SKM-1 (cell line): ENCODE results near the gene FANCC.

Source experiments
- DNase-seq: peaks from one replicate; lab custom pipeline; 2025; ENCODE audit not compliant: unreplicated experiment; lab: John Stamatoyannopoulos, UW

The FANCC gene

DNA sequence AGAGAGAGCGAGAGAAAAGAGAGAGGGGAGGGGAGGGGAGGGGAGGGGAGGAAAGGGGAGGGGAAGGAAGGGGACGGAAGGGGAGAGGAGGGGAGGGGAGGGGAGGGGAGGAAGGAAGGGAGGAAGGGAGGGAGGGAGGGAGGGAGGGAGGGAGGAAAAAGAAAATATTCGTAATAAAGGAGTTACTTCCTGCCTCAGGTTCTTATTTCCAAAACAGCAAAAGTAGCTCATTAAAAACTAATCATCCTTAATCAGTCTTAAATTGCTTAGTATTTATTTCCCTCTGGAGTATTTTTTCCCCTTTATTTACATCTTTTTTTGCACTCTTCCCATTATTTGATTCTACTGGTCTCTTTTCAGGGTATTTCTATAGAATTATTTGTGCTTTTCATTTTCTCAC is 162.3 kb downstream of the FANCC start:
- no peak for DNase-seq

DNA sequence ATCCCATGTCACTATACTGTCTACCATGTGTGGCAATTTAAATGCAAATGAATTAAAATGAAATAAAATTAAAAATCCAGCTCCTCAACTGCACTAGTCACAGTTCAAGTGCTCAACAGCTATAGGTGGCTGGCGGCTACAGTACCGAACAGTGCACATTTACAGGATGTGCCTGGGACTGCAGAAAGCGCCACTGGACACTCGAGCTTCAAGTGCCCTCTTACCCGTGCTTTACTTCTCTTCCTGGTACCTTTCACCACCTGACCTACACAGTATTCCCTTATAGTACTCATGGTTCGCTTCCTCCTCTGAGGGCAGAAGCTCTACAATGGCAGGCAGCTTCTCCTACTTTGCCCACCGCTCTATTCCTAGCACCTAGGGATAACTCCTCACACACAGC is 166.6 kb downstream of the FANCC start:
- DNase-seq = no peak

DNA sequence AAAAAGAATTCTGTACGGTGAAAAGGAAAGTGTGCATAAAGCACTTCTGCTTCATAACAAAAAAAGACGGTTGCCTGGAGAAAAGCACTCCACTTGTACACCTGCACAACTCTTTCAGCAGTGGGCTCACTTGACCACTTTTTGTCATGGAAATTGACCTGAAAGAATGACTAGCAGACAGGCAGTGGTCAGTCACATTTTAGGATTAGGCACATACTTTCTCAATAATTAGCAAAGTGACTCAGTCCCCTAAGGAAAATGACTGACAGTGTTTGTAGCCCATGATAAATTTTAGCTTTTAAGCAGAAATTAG is 169.3 kb downstream of the FANCC start:
- DNase-seq = no peak

DNA sequence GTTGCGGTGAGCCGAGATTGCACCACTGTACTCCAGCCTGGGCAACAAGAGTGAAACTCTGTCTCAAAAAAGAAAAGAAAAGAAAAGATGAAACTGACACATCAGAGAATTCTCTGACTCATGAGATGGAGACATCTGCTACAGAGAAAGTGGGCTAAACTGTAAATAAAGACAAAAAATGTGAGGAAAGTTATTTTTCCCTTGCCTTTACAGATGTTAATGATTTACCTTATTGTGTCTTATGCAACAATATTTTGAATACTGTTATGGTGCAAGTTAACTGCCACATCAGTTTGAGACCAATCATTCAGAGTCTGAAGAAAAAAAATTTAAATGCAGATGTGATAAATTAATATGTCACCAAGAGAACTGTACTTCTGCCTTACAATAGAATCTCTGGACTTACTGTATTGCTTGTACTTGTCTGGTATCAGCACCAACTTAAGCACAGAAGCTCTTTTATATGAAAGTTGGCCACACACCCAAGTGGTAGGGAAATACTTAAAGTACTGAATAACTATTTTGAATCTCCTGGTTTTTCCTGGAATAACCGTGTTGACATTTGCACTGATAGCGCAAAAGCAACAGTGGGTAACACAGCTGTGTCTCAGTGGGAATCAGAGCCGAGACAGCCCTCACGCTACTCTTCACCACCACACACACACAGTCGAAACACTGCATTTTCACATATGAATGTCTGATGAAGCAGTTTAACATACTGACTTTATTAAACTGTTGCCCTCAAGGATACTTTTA is 169.9 kb downstream of the FANCC start:
- no peak for DNase-seq

DNA sequence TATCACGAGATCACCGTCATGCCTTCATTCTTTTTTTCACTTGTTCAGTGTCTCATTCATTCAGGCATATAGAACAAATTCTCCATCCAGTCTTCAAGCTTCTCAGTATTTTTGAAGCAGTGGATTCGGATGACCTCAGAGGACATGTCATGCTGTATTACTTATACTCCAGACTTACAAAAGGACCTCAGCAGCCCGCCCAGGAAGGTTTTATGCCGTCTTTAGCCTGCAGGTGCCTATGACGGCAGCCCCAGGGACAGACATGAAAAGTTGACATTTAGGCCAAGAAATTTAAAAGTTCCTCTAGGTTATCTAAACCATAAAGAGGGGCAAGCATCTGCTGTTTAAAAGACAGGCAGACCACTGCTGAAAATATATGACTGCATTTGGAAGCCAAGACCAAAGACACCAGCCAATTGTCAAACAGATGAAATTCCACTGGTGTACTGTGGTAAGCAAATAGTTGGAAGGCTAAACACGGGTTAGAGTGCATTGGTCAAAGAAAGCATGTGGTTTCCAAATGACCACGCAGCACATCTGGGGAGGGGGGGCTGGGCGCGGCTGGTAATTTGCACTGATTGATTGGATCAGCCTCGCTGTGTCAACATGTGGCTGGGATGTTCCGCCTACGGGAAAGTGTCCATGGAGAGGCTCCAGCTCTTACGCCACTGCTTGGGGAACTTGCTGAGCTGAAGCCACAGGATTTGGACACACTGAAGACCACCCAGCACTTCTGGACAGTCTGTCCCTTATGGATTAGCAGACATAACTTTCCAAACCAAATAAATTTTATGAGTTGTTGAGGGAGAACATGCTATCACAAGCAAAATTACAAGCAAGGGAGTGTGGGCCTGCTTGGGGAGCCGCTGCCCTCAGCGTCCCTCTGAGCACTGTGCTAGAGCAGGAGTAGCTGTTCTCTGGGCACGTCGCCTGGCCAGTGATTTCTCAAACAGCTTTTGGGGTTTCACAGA is 173.6 kb downstream of the FANCC start:
- no peak for DNase-seq

DNA sequence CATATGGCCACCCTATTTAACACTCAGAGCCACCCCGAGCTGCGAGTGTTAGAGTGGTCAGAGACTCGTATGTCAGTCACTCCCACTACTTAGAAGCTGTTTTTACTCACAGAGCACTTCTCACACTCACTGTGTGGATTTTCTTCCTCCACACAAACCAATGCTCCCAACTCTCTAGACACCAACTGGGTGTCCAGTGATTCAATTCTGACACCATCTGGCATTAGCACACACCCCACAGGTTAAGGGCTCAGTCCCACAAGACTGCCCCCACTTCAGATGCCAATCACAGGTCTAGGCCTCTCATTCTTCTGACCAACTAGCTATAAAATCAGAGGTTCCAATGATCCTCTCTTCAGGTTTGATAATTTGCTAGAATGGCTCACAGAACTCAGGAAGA is 174.8 kb downstream of the FANCC start:
- no peak for DNase-seq

DNA sequence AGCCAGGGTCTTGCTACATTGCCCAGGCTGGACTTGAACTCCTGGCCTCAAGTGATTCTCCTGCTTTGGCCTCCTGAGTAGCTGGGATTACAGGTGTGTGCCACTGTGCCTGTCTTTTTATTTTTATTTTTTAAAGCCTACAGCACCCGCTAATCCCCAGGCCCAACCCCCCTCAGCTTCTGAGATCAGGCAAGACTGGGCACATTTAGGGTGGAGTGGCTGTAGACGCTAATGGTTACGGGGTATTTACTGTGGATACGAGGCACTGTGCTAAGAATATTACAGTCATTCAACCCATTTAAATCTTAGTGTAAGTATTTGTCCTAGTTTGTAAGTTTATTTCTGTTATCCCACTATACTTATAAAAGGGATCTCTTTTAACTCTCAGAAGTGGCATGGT is 175.2 kb downstream of the FANCC start:
- DNase-seq = no peak

DNA sequence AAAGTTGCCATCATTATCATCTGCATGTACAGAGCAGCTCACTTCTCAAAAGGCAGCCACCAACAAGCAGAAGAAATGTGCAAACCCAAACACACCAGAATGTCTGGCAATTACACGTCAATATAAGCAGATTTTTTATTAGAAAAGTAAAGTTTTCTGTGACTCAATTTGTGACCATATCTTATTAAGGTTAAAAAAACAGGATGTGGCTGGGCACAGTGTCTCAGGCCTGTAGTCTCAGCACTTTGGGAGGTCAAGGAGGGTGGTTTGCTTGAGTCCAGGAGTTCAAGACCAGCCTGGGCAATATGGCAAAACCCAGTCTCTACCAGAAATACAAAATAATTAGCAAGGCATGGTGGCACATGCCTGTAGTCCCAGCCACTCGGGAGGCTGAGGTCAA is 176.7 kb downstream of the FANCC start:
- DNase-seq = no peak

DNA sequence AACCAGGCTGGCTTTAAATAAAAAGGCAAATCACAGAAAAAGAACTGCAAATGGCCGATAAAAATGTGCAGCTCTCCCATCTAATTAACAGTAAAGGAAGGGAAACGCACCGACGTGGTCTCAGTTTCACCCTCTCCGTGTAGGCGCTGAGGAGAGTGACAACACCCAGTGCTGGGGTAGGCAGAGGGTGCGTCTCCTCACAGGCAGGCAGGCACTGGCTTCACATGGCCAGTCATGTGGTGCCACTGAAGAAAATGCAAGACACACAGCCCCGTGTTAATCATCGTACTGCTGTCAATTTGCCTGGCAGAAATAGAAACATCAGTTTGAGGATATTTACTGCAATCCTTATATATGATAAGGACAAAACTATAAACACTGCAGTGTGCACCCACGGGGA is 178.4 kb downstream of the FANCC start:
- no peak for DNase-seq

DNA sequence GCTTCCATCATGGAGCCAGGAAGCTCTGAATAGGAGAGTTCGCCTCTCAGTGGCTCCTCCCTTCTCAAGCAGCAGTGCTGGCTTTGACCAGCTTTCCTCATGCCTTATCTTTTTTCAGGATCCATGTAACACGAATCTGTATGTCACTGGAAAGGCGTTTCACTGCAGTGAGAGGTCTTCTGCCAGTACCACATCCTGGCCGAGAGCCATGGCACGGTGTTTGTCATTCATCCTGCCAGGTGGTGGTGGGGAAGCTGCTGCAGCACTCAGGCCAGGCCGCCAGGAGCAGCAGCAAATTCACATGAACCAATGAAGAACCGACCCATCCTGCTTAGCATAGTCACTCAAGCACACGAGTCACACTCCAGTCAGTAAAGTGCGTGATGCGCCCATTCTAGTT is 179.0 kb downstream of the FANCC start:
- DNase-seq = no peak

DNA sequence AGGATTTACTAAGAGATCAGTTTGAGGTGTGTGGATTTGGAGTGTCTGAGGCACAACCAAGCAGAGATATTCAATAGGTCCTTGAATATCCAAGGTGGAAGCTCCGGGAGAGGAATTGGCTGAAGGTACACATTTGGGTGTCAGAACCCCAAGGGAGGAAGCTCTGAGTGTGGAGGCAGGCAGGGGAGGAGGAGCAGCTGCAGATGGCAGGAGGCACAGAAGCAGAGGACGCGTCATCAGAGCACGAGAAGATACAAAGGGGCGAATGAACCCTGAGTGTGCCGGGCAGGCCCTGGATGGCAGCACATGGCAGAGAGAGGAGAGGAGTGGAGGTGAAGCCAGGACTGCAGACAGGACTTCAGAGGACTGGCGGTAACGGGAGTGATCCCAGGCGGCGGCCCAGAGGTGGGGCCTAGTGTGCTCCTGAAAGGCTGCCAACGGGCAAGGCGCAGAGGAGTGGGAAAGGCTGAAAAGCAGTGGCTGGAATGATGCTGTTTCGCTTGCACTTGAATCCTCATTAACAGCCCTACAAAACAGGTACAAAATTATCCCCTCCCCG is 179.8 kb downstream of the FANCC start:
- no peak for DNase-seq

DNA sequence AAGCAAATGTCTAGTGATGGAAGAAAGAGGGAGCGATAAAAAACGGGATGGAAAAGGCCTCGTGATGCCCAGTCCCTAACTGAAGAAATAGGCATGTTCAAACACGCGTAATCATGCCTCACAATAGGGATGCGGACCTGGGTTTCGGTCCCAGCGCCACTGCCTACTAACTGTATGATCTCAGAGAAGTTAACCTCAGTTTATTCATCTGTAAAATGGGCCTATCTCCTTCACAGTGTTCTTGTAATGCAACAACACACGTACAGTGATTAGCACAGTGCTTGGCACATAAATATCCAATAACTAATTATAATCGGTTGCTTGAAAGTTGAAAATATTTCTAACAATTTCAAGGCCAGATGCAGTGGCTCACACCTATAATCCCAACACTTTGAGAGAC is 181.8 kb downstream of the FANCC start:
- no peak for DNase-seq

DNA sequence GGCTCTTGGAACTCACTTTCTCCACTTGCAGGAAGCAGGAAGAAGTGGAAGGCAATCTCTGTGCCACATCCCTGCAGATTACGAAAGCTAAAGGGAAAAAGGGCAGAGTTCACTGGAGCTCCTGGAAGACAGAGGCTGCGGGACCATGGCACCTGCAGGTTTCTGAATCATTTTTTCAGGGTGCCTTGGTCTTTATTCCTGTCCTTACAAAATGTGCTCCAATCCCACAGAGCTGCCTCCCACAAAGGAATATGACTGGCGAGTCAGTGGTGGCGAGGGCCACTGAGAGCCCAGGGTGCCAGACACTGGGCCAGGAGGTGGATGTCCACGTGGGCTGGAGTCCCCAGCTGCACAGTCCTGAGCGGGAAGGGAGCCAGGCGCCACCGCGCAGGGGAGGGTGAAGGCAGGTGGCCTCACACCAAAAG is 183.0 kb downstream of the FANCC start:
- DNase-seq = no peak

DNA sequence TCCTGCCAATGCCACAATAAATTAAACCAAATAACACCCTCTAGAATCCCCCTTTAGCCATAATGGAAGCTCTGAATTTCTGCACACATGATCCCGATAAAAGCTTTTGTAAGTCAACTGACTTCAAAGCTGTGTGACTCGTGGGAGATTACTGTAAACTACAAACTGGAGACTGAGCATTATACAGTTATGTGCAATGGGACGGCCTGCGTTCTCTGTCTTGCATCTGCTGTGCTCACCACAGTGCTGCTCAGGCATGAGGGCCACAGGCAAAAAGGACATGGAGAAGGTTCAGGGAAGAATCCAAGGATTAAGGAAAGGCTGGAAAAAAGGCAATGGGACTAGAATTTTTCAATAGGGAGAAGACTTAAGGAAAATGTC is 184.2 kb downstream of the FANCC start:
- DNase-seq = no peak

DNA sequence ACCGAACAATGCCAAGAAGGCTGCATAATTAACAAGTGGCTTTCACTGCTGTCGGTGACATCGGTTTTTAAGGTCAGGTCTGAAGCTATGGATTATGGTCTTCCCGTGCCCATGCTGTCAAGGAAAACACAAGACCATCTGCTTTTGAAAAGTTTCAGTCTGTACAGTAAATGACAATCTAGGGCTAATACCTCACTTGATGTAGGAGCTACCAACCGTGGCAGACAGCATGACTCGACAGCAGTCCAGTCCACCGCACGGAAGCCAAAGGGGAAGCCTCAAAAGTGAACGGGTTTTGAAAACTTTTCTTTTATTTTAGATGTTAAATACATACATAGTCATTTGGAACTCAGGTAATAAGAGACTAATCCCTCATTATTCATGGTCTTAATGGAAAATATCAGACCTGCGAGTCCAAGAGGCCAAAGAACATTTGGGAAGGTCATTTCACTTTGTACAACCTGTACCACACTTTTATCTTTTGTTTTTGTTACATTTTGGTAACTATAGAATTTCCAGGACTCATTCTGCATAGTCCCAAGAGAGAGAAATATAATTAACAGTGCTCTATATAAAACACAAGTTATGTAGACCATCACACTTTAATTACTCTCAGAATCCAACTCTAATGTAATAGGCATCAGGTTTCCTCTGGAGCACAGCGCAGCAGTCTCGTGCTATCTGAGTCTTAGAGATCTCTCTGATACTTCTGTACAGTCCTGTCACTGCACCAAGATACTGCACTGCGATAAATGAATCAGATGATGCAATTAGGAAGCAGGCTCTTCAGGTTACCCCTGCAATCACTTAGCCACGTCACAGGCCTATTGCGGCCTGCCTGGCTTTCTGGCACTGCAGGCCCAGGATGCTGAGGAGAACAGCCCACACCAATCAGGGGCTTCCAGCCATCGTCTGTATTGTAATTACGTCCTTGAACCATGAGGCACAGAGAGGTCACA is 184.9 kb downstream of the FANCC start:
- no peak for DNase-seq

DNA sequence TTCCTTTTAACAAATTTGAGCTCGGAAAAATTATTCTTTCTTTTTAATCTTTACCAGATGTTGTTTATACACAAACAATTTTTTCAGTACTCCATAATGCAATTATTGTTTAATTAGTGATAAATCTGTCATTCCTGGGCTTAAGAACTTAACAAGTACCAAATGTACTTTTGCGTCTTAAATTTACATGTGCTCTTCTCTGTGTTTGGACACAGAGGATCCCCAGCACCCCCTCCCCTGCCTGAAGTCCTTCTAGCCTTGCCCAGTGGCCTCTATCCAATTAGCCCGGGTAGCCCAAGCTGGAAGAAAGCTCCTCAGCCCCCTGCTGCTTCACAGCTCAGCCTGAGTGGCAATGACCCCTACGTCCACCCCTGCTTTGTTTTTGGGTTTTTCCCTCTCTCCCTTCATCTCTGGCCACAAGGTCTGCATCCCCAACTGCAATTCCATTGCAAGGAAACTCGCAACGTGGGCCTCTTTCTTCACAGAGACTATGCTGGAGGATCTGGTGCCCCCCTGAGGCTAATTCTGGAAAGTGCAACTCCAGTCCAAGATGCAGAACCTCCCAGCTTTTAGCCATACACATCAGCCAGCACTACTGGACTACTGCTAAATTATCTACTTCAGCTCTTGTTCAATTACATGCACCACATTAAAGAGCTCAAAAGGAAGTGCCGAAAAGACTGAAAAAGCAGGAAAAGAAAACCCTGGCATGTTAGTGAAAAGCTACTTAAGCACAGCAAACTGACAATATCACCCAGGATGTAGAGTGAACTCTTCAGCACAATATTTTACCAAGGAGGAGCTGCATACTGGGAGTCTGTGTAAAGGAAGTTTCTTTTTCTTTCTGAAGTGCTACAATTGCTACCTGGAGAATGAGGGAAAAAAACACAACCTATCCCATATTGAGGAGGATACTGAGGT is 186.2 kb downstream of the FANCC start:
- peak; percentile 4 for DNase-seq

DNA sequence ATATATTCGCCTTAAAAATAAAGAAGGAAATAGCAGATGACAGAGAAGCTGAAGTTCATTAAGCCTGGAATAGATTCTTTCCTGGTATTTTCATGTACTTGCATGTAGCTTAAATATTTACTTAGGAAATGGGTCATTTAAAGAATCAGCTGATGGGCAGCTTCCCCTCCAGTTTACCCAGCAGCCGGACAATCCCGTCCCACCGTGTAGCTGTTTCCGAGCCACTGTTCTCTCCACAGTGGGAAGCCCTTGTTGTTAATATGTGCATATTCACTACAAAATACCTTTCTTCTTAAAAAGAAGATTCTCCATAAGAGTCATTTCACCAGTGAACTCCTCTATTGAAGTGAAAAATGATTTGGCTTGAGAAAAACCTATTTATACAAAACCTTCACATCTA is 187.0 kb downstream of the FANCC start:
- DNase-seq = no peak

DNA sequence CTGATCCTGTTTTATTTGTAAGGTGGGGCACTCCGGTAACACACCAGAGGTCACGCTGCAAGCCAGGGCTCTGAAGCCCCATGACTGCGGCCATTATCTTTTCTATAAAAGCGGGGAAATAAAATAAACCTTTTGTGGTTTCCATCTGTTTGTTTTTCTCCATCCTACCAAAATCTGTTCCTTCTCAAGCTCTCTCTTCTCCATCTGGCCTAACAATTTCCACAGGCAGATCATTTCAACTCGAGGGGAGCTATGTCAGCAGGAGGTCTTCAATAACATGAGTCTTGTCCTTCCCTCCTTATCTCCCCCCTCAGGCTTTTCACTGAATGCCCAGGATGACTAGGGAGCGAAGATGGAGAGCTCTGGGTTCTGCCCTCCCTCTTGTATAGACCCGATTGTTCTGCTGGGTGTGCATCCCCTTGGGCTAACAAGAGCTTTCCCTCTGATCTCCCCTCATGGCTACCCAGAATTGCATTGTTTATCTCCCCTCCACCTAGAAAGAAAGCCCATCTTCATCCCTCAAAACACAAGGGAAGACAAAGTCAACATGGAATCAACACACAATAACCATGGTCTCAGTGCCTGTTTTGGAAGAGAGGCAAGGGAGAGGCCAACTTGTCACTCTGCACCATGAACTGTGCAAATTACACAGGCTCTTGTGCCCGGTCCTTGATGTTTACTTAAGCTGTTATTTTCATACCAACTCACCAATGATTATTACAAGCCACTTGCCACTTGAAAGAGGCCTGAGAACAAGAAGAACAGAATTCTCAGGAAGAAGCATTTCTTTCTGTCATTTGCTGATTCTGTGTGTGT is 187.8 kb downstream of the FANCC start:
- no peak for DNase-seq

DNA sequence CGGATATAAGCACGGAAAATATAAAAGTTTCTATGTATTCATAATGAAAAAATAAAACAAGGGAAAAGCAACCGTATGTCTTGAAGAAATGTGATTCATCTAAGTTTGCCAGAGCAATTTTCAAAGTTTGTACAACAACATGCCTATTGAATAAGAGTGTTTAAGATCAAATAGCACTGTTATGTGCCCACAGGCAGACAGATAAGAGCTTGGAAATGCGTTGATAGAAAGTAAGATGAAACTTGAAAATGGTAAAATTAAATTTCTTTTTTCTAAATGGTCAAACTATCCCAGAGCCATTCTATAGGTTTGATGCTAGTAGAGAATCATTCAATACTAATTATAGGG is 189.4 kb downstream of the FANCC start:
- no peak for DNase-seq
